ENCODE data around the gene EPHA7.

EPHA7 gene

GRCh38 chr6:93358435-93358834 lies 60.9 kb downstream of the EPHA7 start:
- Histone ChIP-seq H3K4me1 (ENCODE audit: control insufficient read depth, insufficient read depth, low read length) (peaks cover 11% of the 10 kb centered on the region), H3K36me3 (ENCODE audit: control insufficient read depth in 2 of 2, insufficient read depth in 1 of 2, low read length in 2 of 2) (peaks cover 17 to 30% of the 10 kb centered on the region in 2 experiments), H3K27ac (ENCODE audit: extremely low read depth, low read depth, low read length) (no peak overlapping the region), H3K4me3 (ENCODE audit: low read depth, low read length) (no peak overlapping the region), H3K9me3 (ENCODE audit: control insufficient read depth, insufficient read depth, low read depth, low read length) (no peaks in the 10 kb centered on the region)
- POLR2A ChIA-PET, result no interaction called here
- CTCF ChIA-PET, result interaction anchor here (0.7 kb wide), 1 partner anchor 30 kb away, joined by 3 read pairs; no protein-coding TSS in a partner anchor
- TF ChIP-seq ZBTB44 (tag by site-specific recombination; IDR thresholded peaks at IDR 0.05), result 0 out of 2 replicates have a peak, but pooled peaks have one; percentile 12
- no peak for TF ChIP-seq ZNF114 (tag by site-specific recombination; IDR thresholded peaks at IDR 0.05)
- TF ChIP-seq ZNF37A (tag by site-specific recombination; IDR thresholded peaks at IDR 0.05), result peak; percentile 50; the same call in 1 of the 2 replicates
- TF ChIP-seq MYNN (tag by site-specific recombination; IDR thresholded peaks at IDR 0.05; ENCODE audit: borderline replicate concordance), result no peak
- 0 out of 2 replicates have a peak, but pooled peaks have one; percentile 12 for TF ChIP-seq PRDM6 (tag by site-specific recombination; IDR thresholded peaks at IDR 0.05)
- TF ChIP-seq ZNF184 (tag by site-specific recombination; IDR thresholded peaks at IDR 0.05), result 0 out of 2 replicates have a peak, but pooled peaks have one; percentile 57

GRCh38 chr6:93352604-93353003 lies 66.8 kb downstream of the EPHA7 start:
- H3K4me1 ChIP-seq (ENCODE audit: control insufficient read depth, insufficient read depth, low read length), result peaks cover 16% of the 10 kb centered on the region
- H3K27ac ChIP-seq (ENCODE audit: extremely low read depth, low read depth, low read length), result no peak overlapping the region
- CTCF ChIA-PET, result no interaction called here
- H3K9me3 ChIP-seq (ENCODE audit: control insufficient read depth, insufficient read depth, low read depth, low read length), result no peaks in the 10 kb centered on the region
- TF ChIP-seq ZNF248 (tag by site-specific recombination; IDR thresholded peaks at IDR 0.05) (no peak), ZFP69B (tag by site-specific recombination; IDR thresholded peaks at IDR 0.05) (no peak), ZNF560 (tag by site-specific recombination; IDR thresholded peaks at IDR 0.05; ENCODE audit: borderline replicate concordance) (no peak), ZFP41 (tag by site-specific recombination; IDR thresholded peaks at IDR 0.05; ENCODE audit: borderline replicate concordance) (no peak), ZNF202 (tag by site-specific recombination; IDR thresholded peaks at IDR 0.05; ENCODE audit: borderline replicate concordance) (peak; percentile 61; the same call in 1 of the 2 replicates), ZNF629 (tag by site-specific recombination; IDR thresholded peaks at IDR 0.05) (no peak), GFI1B (tag by site-specific recombination; IDR thresholded peaks at IDR 0.05) (no peak), ZNF184 (tag by site-specific recombination; IDR thresholded peaks at IDR 0.05) (no peak), ZNF548 (tag by site-specific recombination; IDR thresholded peaks at IDR 0.05) (no peak), ZNF146 (tag by site-specific recombination; IDR thresholded peaks at IDR 0.05) (peak; percentile 94; the same call in 1 of the 2 replicates), ZNF791 (tag by site-specific recombination; IDR thresholded peaks at IDR 0.05) (no peak), ZBTB17 (tag by site-specific recombination; IDR thresholded peaks at IDR 0.05) (no peak), ZNF580 (tag by site-specific recombination; IDR thresholded peaks at IDR 0.05) (peak; percentile 76; the same call in 1 of the 2 replicates), SCRT2 (tag by site-specific recombination; IDR thresholded peaks at IDR 0.05) (no peak), ZNF157 (tag by site-specific recombination; IDR thresholded peaks at IDR 0.05) (no peak), ZSCAN4 (tag by site-specific recombination; IDR thresholded peaks at IDR 0.05) (no peak)
- no peak overlapping the region for H3K4me3 ChIP-seq (ENCODE audit: low read depth, low read length)
- peaks cover 22 to 33% of the 10 kb centered on the region in 2 experiments for H3K36me3 ChIP-seq (ENCODE audit: control insufficient read depth in 2 of 2, insufficient read depth in 1 of 2, low read length in 2 of 2)
- POLR2A ChIA-PET, result no interaction called here
